ENCODE measurements around the gene GALNT2.

Gene GALNT2

DNA sequence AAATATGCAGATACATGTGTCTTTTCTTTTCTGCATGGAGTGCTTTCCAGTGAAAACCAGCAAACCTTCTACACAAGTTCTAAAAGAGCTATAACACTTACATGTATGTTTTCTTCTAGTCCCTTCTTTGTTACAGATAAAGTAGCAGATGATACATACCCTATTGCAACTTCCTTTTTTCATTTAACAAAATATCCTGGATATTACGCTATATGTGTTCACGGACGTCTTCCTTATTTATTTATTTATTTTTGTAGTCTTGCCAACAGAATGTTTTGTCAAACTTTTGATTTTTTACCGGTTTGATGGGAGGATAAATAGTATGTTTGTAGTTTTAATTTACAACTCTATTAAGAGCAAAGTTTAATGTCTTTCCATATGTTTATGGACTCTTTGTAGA, 5.2 kb upstream of the GALNT2 start:
- no peak for TF ChIP-seq ZNF274 (IDR thresholded peaks at IDR 0.05; ENCODE audit: low read depth, low read length)
- no peak overlapping the region for H3K4me3 ChIP-seq (ENCODE audit: low read length)

DNA sequence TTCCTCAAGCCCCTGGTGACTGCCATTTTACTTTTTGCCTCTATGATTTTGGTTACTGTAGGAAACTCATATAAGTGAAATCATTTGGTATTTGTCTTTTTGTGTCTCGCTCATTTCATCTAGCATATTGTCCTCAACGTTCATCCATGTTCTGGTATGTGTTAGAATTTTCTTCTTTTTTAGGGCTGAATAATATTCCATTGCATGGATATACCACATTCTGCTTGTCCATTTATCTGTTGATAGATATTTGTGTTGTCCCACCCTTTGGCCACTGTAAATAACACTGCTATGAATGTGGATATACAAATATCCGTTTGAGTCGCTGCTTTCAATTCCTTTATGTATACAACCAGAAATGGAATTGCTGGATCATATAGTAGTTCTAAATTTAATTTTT, 4.5 kb upstream of the GALNT2 start:
- no peak overlapping the region for H3K4me3 ChIP-seq (ENCODE audit: low read length)
- TF ChIP-seq ZNF274 (IDR thresholded peaks at IDR 0.05; ENCODE audit: low read depth, low read length): no peak

DNA sequence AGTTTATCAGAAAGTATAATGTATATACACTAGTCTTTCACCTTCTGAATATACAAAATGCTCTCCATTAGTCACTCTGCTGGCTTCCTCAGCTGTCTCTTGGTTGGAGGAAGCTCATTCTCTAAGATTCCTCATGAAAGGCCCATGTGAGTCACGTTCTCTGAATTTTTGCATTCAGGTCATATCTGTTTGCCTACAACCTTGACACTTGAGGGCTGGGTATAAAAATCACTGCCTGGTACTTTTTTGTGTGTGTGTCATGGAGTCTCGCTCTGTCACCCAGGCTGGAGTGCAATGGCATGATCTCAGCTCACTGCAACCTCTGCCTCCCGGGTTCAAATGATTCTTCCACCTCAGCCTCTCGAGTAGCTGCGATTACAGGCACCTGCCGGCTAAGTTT, 2.8 kb upstream of the GALNT2 start:
- TF ChIP-seq ZNF274 (IDR thresholded peaks at IDR 0.05; ENCODE audit: low read depth, low read length): no peak
- no peak overlapping the region for H3K4me3 ChIP-seq (ENCODE audit: low read length)

DNA sequence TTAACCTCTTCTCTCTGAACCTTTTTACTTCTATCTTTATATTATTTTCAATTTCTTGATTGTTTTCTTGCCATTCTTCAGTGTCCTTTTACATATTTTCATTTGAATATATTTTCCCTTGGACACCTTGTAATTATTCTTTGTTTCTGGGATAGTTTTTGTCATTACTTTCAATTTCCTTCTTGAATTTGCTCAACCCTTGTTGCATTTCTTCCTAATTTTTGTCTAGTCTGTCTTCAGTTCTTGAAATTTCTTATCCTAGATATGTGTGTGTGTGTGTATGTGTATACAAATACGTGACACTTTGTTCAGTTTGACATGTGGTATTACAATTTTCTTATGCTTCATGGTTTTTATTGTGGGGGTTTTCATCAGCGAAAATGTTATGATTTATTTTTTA, 1.9 kb upstream of the GALNT2 start:
- no peak for TF ChIP-seq ZNF274 (IDR thresholded peaks at IDR 0.05; ENCODE audit: low read depth, low read length)

DNA sequence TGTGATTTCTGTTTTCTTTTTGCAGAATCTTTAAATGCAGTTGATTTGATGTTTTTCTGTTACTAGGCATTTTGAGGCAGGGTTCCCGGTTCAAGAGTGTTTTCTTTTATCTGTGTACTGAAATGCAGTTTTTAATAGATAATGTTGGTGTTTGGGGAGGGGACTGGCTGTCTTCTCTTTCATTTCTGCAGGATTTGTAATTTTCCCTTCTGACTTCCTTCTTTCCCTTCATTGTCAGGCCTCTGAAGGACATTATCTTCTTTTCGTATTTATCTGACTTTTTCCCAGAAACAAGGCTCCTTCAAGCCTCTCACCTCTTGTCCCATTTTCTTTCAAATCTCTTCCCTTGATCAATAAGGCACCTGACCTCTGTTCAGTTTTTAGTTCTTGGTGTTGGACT, 1.5 kb upstream of the GALNT2 start:
- TF ChIP-seq ZNF274 (IDR thresholded peaks at IDR 0.05; ENCODE audit: low read depth, low read length): no peak
- H3K4me3 ChIP-seq (ENCODE audit: low read length): no peak overlapping the region

More for the DNA sequence above, 1.9 kb upstream of the GALNT2 start:
- H3K4me3 ChIP-seq (ENCODE audit: low read length): no peak overlapping the region

DNA sequence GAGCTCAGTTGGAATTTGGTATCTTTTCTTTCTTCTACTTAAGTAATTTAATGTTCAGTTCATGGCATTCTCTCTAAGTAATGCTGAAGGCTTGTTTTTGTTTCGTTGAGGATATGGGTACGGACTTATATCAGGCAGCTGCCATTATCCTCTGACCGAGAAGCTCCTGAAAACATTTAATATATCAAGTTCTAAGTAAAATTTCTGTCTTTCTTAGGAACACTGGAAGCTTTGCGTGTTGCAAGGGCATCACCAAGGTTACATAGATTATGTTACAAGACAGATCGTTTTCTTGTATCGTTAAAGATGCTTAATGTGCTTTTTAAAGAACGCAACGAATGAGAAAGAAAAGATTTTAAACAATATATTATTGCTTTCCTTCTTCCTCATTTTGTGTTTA, 1.0 kb upstream of the GALNT2 start:
- H3K4me3 ChIP-seq (ENCODE audit: low read length): peak overlapping the region; percentile 65

DNA sequence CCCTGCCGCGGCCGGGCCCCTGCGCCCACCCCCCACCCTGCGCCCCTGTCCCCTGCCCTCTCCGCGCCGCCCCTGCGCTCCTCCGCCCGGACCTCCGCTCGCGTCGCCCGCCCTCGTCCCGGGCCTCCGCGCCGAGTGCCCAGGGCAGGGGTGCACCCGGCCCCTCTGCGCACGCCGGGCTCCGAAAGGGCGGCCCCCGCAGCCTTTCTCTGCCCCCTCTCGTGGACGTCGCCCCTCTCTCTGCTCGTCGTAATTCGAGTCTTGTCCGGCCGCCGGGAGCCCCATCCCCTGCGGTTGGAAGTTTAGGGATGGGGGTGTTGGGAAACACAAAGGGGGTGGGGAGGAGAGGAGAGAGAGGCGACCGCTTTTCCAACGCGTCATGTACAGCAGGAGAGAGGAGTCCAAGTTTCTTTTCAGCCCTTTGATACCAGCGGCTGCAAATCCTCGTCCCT, 407 bp downstream of the GALNT2 start:
- TF ChIP-seq ZNF274 (IDR thresholded peaks at IDR 0.05; ENCODE audit: low read depth, low read length): no peak
- peak overlapping the region; percentile 91 for H3K4me3 ChIP-seq (ENCODE audit: low read length)

More for the DNA sequence above, 1.0 kb upstream of the GALNT2 start:
- TF ChIP-seq ZNF274 (IDR thresholded peaks at IDR 0.05; ENCODE audit: low read depth, low read length): no peak

DNA sequence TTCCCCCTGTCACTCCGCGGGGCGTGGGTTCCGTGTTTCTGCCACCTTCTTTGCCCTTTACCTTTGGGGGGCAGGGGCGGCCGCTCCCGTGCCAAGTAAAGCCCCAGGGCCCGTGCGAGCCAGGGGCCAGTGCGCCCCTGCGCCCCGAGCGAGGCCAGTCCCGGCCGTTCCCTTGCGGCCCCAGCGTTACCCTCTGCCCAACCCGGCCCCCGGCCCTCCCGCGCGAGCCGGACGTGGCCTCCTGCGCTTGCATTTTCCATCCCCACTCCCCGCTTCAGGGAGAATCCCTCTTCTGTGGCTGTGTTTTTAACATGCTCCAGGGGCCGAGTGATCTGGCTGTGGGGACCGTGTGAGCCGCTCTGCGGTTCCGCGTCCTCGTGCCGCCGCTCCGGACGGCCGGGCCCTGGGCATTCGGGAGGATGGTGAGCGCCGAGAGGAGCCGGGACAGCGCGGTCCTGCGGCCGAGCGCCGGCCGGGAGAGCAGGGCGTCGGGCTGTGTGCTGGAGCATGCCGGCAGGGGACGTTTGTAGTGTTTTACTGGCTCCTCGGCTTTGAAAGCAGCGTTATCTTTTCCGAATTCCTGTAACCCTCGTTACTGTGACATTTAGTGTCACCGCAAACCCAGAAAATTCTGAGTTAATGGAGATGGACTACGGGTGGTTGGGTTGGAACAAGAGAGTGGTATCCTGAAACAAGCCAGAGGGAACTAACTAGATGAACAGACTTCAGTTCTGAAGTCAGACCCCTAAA, 1.0 kb downstream of the GALNT2 start:
- TF ChIP-seq ZNF274 (IDR thresholded peaks at IDR 0.05; ENCODE audit: low read depth, low read length): no peak

DNA sequence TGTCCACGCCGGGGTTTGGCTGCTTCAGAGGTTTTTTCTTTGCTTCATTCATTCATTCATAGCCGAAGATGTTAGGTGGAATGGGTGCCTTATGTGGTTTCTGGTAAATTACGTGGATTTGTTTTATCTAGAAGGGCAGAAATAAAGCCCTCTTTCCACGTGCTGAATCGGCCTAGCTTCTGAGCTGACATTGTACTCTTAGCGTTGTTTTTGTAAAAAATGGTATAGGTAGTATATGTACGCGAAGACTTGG, 1.5 kb downstream of the GALNT2 start:
- peak overlapping the region; percentile 91 for H3K4me3 ChIP-seq (ENCODE audit: low read length)
- no peak for TF ChIP-seq ZNF274 (IDR thresholded peaks at IDR 0.05; ENCODE audit: low read depth, low read length)

More for the DNA sequence above, 1.0 kb downstream of the GALNT2 start:
- H3K4me3 ChIP-seq (ENCODE audit: low read length): peak overlapping the region; percentile 91

DNA sequence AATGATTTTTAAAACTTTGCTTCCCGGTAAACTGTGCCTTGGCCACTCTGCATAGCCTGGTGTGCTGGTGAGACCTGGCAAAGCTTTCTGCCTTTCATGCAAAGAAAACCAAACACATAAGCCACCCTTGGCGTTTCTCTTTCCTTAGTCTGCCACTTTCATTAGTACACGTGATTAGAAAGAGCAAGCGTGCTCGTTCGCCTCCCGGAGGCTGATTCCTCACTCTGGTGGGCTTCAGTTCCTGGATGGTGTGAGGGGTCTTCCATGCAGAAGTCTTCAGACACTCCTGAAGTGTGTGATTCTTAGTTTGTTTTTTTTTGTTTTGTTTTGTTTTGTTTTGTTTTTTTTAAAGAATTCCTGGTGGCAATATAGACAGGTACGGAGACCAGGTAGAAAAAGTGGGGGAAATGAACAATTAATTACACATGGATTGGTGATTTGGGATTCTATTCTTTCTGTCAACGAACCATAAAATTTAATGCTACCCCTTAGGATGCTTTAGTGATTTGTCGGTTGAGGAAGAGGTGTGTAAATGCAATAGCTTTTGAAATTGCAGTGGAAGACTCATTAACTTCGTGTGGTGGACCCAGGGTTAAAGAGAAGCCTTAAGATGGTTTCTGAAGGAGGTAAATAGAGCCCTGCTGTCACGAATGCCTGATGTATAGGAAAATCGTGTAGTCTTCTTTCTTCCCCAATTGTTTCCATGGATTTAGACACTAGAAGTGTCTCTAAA, 2.1 kb downstream of the GALNT2 start:
- no peak for TF ChIP-seq ZNF274 (IDR thresholded peaks at IDR 0.05; ENCODE audit: low read depth, low read length)

DNA sequence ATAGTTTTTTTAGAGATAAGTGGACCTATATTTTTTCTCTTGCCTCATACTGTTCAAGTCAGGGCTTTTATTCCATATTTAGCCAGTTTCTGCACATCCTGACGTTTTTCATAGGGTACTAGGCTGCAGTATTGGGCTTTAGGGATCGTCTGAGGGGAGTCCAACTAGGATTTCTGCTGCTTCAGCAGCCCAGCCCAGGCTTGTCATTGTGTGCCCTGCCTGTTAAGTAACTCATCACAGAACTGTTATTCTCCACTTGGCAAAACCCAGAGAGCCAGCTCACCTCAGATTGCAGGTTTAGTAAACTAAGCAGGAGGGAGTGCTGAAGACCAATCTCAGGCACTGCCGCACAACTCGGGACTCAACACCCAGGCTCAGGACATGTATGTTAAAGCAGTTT, 2.8 kb downstream of the GALNT2 start:
- no peak for TF ChIP-seq ZNF274 (IDR thresholded peaks at IDR 0.05; ENCODE audit: low read depth, low read length)
- no peak overlapping the region for H3K4me3 ChIP-seq (ENCODE audit: low read length)

More for the DNA sequence above, 2.1 kb downstream of the GALNT2 start:
- H3K4me3 ChIP-seq (ENCODE audit: low read length): peak overlapping the region; percentile 91

DNA sequence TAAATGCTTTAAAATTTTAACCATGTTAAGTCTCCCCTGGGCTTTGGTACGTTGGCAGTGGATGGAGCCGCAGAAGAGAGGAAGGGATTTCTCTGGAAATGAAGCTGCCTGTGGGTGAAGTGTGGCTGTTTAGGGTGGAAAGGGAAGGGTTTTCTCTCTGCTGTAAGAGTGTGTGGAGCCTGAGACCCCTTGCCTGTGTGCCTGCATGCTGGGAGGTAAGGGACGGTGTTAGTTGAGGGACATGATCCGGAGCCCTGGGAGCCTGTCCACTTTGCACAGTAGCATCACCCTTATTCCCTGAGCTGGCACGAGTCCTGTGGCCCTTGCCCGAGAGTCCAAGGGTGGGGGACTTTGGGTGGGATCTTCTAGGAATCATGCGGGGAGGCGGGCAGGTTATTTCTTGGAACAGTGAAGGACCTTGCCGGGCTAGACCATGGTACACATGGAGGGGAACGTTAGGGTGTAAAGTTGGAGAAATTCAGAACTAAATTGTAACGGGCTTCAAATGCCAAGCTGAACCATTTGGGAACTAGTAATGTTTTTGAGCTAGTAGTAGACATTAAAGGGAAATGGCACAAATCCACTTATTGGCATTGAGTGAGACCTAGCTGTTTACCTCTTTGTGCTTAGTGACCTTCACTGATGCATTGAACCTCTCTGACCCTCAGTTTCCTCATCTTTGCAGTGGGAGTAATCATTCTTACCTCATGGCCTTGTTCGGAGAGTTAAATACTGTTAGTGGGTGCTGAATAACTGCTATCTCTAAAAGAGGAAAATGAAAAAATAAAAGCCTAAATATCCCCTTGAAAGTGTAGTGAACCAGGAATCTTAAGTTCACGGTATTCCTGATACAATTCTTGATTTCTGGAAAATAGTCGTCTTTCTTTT, 3.5 kb downstream of the GALNT2 start:
- no peak overlapping the region for H3K4me3 ChIP-seq (ENCODE audit: low read length)
- TF ChIP-seq ZNF274 (IDR thresholded peaks at IDR 0.05; ENCODE audit: low read depth, low read length): no peak

DNA sequence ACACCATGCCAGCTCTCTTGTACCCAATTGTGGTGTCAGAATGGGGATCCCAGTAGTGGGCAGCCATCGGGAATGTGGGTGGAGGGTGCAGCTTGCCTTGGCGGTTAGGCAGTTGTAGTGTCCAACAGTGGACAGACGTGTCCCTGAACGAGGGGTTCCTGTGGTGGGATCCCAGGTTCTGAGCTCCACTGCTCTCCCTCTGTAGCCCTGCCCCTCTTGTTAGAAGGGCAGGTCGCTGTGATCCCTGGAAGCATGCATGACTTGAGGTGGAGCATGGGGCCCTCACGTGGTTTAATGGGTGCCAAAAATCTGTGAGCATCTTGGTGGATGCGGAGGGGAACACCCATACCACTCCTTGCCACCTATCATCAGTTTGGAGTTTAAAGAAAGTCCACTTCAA, 4.3 kb downstream of the GALNT2 start:
- H3K4me3 ChIP-seq (ENCODE audit: low read length): no peak overlapping the region
- no peak for TF ChIP-seq ZNF274 (IDR thresholded peaks at IDR 0.05; ENCODE audit: low read depth, low read length)

DNA sequence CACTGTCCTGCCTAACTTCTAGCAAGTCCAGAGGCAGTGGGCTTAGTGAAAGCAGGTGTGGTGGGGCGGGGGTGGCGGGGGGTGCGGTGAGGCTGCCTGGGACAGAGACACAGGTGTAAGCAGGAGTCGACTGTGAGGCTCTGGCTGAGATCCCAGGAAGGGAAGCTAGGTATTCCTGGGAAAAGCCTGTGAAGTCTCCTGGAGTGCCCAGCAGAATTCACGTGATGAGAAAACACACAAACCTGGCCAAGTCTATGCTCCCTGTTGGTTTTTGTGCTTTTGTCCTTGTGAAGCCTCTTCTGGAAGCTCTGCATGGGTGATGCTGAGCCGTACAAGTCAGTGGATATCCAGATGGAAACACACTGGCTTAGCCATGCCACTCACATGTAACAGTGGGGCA, 5.3 kb downstream of the GALNT2 start:
- H3K4me3 ChIP-seq (ENCODE audit: low read length): no peak overlapping the region
- TF ChIP-seq ZNF274 (IDR thresholded peaks at IDR 0.05; ENCODE audit: low read depth, low read length): no peak

Measured in GM08714 (cell line).